ENCODE measurements around the gene ATP6V0E2. TPM values are rescaled to one million over a fixed set of nuclear protein-coding genes. Genes with fewer than 3 reads are reported as not detected.

The ATP6V0E2 gene
- polyA plus RNA-seq, 2 of the 4 experiments (the other 2 are of a cell fraction) = 17.3 to 44.9 TPM

DNA sequence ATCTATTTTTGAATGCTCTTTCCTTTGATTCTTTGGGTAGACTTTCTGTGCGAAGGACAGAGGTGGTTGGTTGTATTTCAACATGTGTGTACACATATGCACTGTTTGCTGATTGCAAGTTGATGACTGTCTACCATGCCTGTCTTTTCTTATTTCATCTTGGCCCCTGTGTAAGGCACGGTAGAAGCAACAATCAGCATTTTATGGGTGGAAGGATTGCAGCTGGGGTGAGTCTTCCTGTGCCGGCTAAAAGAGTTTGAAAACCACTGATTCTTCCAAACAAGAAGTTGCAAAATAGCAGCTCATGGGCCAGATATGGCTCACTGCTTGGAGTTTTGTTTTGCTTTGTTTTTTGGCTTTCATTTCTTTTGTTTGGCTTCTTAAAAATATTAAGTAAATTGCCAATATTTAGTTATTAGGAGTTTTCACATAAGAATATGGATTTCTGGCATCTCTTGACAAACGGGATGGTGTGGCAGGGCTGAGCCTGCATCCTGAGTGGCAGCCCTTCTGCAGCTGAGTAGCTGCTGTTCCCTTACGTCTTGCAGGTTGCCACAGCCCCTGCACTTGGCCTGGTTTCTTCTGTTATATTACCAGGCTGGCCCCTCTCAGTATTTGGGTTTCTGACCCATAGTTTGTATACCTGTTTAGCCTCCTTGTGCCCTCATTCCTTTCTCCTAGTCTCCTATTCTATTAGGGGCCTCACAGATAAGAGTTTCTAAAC is 28.4 kb upstream of the ATP6V0E2 start:
- Histone ChIP-seq H3K27ac (no peak overlapping the region), H3K9me3 (no peaks in the 10 kb centered on the region), H3K4me3 (no peak overlapping the region), H3K4me1 (no peaks in the 10 kb centered on the region), H3K4me2 (no peak overlapping the region)
- DNase-seq (ENCODE audit: low read depth in 1 of 2, low spot score in 1 of 2) = no peak
- CTCF ChIA-PET = interaction anchor here (2.0 kb wide), 1 partner anchor 16 kb away, joined by 5 read pairs; no protein-coding TSS in a partner anchor
- FAIRE-seq = no peak
- POLR2A ChIA-PET = no interaction called here
- no peak for ATAC-seq
- no peak for TF ChIP-seq RCOR1 (IDR thresholded peaks at IDR 0.05; ENCODE audit: low read depth, low read length)
- TF ChIP-seq, protein P1, sequence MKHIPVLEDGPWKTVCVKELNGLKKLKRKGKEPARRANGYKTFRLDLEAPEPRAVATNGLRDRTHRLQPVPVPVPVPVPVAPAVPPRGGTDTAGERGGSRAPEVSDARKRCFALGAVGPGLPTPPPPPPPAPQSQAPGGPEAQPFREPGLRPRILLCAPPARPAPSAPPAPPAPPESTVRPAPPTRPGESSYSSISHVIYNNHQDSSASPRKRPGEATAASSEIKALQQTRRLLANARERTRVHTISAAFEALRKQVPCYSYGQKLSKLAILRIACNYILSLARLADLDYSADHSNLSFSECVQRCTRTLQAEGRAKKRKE (CRISPR knock-in tag; IDR thresholded peaks at IDR 0.05; ENCODE audit: low read depth) = no peak
- 72% methylated on average over 5 of the region's 5 CpGs for WGBS (ENCODE audit: missing lambda C conversion rate)

DNA sequence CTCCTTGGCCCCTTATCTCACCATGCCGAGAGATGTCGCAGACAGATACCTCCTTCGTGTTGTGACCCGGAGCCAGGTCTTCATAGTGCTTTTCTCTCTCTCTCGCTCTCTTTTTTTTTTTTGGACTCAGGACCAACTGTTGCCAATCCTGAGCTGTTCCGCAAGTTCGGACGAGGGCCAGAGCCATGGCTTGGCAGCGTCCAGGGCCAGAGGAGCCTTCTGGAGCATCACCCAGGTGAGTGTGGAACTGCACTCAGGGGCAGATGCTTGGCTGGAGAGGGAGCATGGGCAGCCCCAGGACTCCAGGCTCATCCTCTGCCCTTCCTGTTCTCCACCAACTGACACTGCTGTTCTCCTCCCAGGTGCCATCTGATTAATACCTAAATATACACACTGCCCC is 27.7 kb upstream of the ATP6V0E2 start:
- 82% methylated on average over 9 of the region's 9 CpGs for WGBS (ENCODE audit: missing lambda C conversion rate)
- TF ChIP-seq TP53 (CRISPR knock-in tag; IDR thresholded peaks at IDR 0.05) = no peak
- TF ChIP-seq CBX8 (IDR thresholded peaks at IDR 0.05) = no peak
- no peak for TF ChIP-seq ZSCAN20 (CRISPR knock-in tag; IDR thresholded peaks at IDR 0.05)
- no peak for TF ChIP-seq RARB (CRISPR knock-in tag; IDR thresholded peaks at IDR 0.05)
- no peak for TF ChIP-seq CHD4 (IDR thresholded peaks at IDR 0.05; ENCODE audit: borderline replicate concordance)
- TF ChIP-seq FOSL2 (IDR thresholded peaks at IDR 0.05) = no peak
- no peak for TF ChIP-seq FOSL2 (CRISPR knock-in tag; IDR thresholded peaks at IDR 0.05)
- no peak for TF ChIP-seq ESRRA (IDR thresholded peaks at IDR 0.05; ENCODE audit: borderline replicate concordance, low read length)
- H3K27ac ChIP-seq = no peak overlapping the region
- no peak for FAIRE-seq
- POLR2A ChIA-PET = no interaction called here
- H3K4me2 ChIP-seq = no peak overlapping the region
- H3K9me3 ChIP-seq = no peaks in the 10 kb centered on the region
- no peak overlapping the region for H3K4me3 ChIP-seq
- CTCF ChIA-PET = interaction anchor here (2.0 kb wide), 1 partner anchor 16 kb away, joined by 5 read pairs; no protein-coding TSS in a partner anchor
- no peak for ATAC-seq
- no peaks in the 10 kb centered on the region for H3K4me1 ChIP-seq
- no peak for DNase-seq (ENCODE audit: low read depth in 1 of 2, low spot score in 1 of 2)

DNA sequence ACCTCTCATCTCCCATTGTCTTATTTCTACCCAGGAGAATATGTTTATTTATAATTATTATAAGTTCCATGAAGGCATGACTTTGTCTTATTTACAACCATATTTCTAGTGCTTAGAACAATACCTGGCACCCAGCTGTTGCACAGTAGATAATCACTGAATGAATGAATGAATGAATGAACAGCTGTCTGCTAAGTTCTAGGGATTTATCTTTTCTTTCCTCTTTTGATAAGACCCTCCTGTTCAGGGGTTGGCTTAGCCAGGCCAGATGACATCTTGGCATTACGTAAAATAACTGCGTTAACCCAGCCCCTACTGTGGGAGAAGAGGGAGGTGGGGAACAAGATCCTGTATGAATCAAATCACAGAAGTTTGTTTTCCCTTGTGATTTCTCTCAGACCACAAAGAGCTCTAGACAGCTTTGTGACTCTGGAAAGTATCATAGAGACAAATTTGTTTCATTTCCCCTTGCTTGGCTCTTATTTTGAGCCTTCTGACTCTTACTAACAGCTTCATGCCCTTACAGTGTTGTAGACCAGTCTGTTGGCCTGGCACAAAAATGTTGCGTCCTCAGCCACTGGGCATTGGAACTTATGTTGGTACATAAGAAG is 27.2 kb upstream of the ATP6V0E2 start:
- DNase-seq (ENCODE audit: low read depth in 1 of 2, low spot score in 1 of 2) (no peak), FAIRE-seq (no peak), ATAC-seq (no peak)
- POLR2A ChIA-PET = no interaction called here
- CTCF ChIA-PET = interaction anchor here (2.0 kb wide), 1 partner anchor 15 kb away, joined by 5 read pairs; no protein-coding TSS in a partner anchor
- Histone ChIP-seq H3K4me1 (no peaks in the 10 kb centered on the region), H3K4me3 (no peak overlapping the region), H3K9me3 (no peaks in the 10 kb centered on the region), H3K27ac (no peak overlapping the region), H3K4me2 (no peak overlapping the region)
- TF ChIP-seq, protein P2, sequence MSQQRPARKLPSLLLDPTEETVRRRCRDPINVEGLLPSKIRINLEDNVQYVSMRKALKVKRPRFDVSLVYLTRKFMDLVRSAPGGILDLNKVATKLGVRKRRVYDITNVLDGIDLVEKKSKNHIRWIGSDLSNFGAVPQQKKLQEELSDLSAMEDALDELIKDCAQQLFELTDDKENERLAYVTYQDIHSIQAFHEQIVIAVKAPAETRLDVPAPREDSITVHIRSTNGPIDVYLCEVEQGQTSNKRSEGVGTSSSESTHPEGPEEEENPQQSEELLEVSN (IDR thresholded peaks at IDR 0.05; ENCODE audit: borderline replicate concordance, low read depth) = no peak
- TF ChIP-seq HOXB5 (CRISPR knock-in tag; IDR thresholded peaks at IDR 0.05) (no peak), TFCP2L1 (CRISPR knock-in tag; IDR thresholded peaks at IDR 0.05) (no peak), RCOR1 (IDR thresholded peaks at IDR 0.05; ENCODE audit: low read depth, low read length) (no peak), CEBPB (IDR thresholded peaks at IDR 0.05) (no peak), HOXB13 (CRISPR knock-in tag; IDR thresholded peaks at IDR 0.05; ENCODE audit: low read depth) (no peak), TP53 (CRISPR knock-in tag; IDR thresholded peaks at IDR 0.05) (no peak), MAZ (IDR thresholded peaks at IDR 0.05; ENCODE audit: borderline replicate concordance, low read depth, low read length) (no peak), RNF2 (IDR thresholded peaks at IDR 0.05; ENCODE audit: borderline replicate concordance, low read depth) (no peak), NFE2L2 (conservative IDR thresholded peaks at IDR 0.05; ENCODE audit: low read length) (no peak), KDM1A (IDR thresholded peaks at IDR 0.05; ENCODE audit: low read depth) (no peak)
- TF ChIP-seq, protein P3, sequence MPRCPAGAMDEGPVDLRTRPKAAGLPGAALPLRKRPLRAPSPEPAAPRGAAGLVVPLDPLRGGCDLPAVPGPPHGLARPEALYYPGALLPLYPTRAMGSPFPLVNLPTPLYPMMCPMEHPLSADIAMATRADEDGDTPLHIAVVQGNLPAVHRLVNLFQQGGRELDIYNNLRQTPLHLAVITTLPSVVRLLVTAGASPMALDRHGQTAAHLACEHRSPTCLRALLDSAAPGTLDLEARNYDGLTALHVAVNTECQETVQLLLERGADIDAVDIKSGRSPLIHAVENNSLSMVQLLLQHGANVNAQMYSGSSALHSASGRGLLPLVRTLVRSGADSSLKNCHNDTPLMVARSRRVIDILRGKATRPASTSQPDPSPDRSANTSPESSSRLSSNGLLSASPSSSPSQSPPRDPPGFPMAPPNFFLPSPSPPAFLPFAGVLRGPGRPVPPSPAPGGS (IDR thresholded peaks at IDR 0.05) = no peak
- WGBS (ENCODE audit: missing lambda C conversion rate) = 97% methylated on average over 3 of the region's 3 CpGs
